GM10266 (cell line): ENCODE results near the gene RCOR3.

Source experiments
- DNase-seq: peaks from one replicate; pipeline ENCODE4 v3.0.0; 2012; ENCODE audit errors: extremely low spot score
- TF ChIP-seq, protein P1 (sequence below): IDR thresholded peaks from 2 replicates; pipeline ENCODE4 v1.5.1; 2012; ENCODE audit warnings: mild to moderate bottlenecking, low read depth; ENCODE audit not compliant: control insufficient read depth, insufficient read depth; ENCODE audit errors: missing control alignments

RCOR3 gene

DNA sequence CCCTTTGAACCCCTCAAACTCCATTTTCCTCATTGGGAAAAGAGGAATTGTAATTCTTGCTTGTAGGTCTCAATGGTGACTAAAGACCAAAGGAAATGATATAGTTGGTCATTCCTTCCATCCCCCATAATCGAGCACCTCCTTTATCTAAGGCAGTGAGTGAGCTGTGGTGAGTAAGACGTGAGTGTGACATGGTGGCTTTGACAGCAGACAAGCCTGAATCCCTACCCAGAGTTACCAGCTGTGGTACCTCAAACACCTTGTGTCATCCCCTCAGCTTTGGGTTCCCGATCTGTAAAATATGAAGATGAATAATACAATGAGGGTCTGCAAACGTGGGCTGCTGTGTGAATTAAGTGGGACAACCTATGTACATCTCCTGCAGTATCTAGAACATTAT lies 75.8 kb downstream of the RCOR3 start:
- TF ChIP-seq, protein P1, sequence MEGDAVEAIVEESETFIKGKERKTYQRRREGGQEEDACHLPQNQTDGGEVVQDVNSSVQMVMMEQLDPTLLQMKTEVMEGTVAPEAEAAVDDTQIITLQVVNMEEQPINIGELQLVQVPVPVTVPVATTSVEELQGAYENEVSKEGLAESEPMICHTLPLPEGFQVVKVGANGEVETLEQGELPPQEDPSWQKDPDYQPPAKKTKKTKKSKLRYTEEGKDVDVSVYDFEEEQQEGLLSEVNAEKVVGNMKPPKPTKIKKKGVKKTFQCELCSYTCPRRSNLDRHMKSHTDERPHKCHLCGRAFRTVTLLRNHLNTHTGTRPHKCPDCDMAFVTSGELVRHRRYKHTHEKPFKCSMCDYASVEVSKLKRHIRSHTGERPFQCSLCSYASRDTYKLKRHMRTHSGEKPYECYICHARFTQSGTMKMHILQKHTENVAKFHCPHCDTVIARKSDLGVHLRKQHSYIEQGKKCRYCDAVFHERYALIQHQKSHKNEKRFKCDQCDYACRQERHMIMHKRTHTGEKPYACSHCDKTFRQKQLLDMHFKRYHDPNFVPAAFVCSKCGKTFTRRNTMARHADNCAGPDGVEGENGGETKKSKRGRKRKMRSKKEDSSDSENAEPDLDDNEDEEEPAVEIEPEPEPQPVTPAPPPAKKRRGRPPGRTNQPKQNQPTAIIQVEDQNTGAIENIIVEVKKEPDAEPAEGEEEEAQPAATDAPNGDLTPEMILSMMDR, result no peak
- no peak for DNase-seq

DNA sequence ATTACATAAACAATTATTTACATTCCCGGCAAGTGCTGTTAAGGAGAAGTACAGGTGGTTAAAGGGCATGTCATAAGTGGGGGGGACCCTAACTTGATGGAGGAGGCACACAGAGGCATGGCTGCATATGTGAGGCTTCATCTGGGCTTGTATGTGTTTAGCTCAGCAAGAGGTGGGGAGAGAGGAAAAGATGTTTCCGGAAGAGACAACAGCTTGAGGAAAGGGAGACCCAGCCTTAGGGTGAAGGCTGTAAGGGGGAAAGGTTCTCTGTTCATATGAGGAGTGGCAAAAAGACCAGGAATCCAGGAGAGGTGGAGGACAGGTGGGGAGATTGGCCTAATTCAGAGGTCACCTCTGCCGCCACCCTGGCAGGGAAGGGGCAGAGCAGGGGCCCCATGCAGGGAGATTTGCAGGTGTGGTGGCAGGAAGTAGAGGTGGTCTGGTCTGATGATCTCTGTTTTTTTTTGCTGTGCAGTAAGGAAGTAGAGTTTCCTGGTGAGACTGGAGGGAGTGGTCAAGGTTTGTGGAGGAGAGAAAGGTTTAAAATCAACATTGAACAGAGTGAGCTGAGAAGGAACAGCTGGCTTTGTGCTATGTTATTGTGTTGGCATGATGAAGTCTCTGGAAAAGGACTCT lies 76.5 kb downstream of the RCOR3 start:
- no peak for DNase-seq
- TF ChIP-seq, protein P1, result no peak

DNA sequence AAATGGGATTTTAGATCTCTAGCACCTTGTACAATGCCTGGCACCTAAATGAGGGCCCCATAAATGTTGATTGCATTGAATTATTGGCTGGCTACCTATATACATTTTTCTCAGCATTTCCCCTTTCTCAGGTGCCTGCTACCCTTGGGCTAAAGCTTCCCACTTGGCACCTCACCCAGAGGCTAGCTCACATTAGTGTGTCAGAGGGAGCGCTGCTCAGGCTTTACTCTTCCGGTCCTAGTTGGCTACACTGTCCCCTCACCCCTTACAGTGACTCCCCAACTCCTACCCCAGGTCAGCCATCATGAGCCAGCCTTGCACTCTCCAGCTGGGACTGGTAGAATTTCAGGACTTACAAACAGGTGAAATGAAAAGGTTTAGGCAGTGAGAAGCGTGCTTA lies 77.0 kb downstream of the RCOR3 start:
- no peak for DNase-seq
- TF ChIP-seq, protein P1, result no peak

DNA sequence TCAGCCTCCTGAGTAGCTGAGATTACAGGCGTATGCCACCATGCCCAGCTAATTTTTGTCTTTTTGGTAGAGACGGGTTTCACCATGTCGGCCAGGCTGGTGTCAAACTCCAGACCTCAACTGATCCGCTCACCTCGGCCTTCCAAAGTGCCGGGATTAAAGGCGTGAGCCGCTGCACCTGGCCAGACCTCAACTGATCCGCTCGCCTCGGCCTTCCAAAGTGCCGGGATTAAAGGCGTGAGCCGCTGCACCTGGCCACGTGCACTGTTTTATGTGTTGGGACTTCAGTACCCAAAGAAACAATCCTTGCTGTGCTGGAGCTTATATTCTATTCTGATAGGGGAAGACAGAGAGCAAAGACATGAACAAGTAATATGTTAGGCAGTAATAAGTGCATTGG lies 77.6 kb downstream of the RCOR3 start:
- DNase-seq, result no peak
- TF ChIP-seq, protein P1, result no peak

DNA sequence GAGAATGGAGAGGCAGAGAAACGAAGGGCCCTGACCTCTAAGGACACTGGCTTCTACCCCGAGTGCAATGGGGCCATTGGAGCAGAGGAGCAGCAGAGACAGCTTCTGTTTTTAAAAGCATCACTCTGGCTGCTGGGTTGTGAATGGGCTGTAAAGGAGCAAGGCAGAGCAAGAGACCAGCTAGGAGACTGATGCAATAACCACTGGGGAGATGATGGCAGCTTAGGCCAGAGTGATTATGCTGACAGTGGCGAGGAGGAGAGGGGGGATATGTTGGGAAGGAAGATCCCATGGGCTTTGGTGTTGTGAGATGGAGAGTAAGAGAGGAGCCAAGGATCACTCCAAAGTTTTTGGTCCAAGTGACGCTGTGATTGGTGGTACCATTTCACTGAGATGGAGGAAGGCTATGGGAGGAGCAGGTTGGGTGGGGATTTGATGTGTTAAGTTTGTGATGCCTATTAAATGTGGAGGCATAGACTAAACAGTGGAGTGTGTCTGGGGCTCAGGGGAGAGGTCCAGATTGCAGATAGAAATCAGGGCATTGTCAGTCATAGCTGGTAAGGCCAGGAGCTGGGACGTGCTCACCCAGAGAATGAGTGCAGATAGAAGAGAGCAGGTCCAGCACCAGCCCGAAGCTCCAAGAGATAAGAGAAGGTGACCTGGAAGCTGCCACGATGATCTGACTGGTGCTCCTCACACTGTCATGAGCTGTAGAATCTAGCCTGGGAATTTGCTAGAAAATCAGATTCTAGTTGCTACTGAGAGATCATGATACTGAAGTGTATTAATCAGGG lies 78.5 kb downstream of the RCOR3 start:
- TF ChIP-seq, protein P1, result no peak
- no peak for DNase-seq

DNA sequence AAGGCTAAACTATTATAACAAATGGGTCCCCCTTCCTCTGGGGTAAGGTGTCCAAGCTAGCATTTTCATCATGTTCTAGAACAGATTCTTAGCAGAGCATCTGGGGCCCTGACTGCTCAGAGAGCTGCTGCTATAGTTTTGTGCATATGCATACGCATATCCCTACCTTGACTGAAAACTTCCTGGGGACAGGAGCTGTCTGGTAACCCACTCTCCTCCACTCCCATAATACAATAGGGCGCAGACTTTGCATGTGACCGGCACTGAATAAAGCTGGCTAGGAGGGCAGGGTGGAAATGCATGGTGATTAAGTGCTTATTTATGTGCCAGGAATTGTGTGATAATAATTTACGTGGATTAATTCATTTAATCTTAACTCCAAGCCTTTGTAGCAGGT lies 79.1 kb downstream of the RCOR3 start:
- DNase-seq, result no peak
- TF ChIP-seq, protein P1, result no peak

DNA sequence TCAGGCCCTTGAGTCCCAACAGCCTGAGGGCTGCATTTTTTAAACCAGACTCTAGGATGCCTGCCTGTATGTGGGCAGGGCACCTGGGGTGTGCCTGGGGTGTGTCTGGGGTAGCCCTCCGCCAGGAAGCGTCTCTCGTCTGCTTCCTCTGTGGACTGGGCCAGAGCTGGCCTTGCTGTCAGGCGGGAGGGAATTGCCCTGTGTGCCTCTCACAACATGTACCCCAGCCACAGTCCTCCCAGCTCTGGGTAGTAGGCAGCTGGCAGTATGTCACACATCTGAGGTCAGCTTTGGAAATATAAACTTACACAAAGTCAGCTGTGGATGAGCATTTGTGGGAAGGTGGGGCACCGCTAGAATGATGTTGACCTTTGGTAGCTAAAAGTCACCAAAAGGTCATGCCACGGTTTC lies 80.5 kb downstream of the RCOR3 start:
- TF ChIP-seq, protein P1, result no peak
- no peak for DNase-seq
